Astrocyte (in vitro differentiated cells and primary cell): ENCODE data around the gene PTPRM. TPM values are rescaled to one million over a fixed set of nuclear protein-coding genes. Genes with fewer than 3 reads are reported as not detected.
A peak's percentile ranks its signal among the peaks of the same experiment; 100 is the strongest.

Experiments
- DNase-seq: peaks from one replicate; pipeline ENCODE4 v3.0.0-alpha.2; 2010; ENCODE audit warnings: low read depth
- FAIRE-seq: peaks from 2 replicates; lab custom pipeline; 2011; peaks lifted over from hg19 to GRCh38; lab: Jason Lieb, UNC
- H2AFZ ChIP-seq: 2 replicates; pipeline ENCODE4 v1.6.0; 2012; ENCODE audit warnings: low read depth, low read length, inconsistent platforms
- H3K27ac ChIP-seq: 2 replicates; pipeline ENCODE4 v1.5.1; 2011; ENCODE audit warnings: low read depth, low read length, inconsistent platforms
- H3K27me3 ChIP-seq: 2 replicates; pipeline ENCODE4 v1.6.0; 2011; ENCODE audit warnings: low read length, inconsistent platforms; ENCODE audit not compliant: insufficient read depth
- H3K36me3 ChIP-seq: 2 replicates; pipeline ENCODE4 v1.5.1; 2011; ENCODE audit warnings: low read length, inconsistent platforms; ENCODE audit not compliant: insufficient read depth
- H3K4me1 ChIP-seq: 2 replicates; pipeline ENCODE4 v1.5.1; 2011; ENCODE audit warnings: low read length, inconsistent platforms; ENCODE audit not compliant: insufficient read depth
- H3K4me2 ChIP-seq: 2 replicates; pipeline ENCODE4 v1.6.0; 2012; ENCODE audit warnings: low read length, inconsistent platforms
- H3K4me3 ChIP-seq: 2 replicates; pipeline ENCODE4 v1.5.1; 2011; ENCODE audit warnings: low read depth, mild to moderate bottlenecking, low read length, inconsistent platforms; ENCODE audit not compliant: insufficient read depth
- H3K79me2 ChIP-seq: 2 replicates; pipeline ENCODE4 v1.6.0; 2012; ENCODE audit warnings: mild to moderate bottlenecking, low read length, inconsistent platforms; ENCODE audit not compliant: insufficient read depth
- H3K9ac ChIP-seq: 2 replicates; pipeline ENCODE4 v1.6.0; 2012; ENCODE audit warnings: mild to moderate bottlenecking, low read length, inconsistent platforms
- H3K9me3 ChIP-seq: 2 replicates; pipeline ENCODE4 v1.5.1; 2012; ENCODE audit warnings: low read depth, mild to moderate bottlenecking, low read length, inconsistent platforms; ENCODE audit not compliant: insufficient read depth
- H4K20me1 ChIP-seq: 2 replicates; pipeline ENCODE4 v1.6.0; 2012; ENCODE audit warnings: low read length, inconsistent platforms; ENCODE audit not compliant: insufficient read depth
- H3K27ac Mint-ChIP-seq: one replicate; pipeline ENCODE4 v1.8.0; 2021; ENCODE audit warnings: mild to moderate bottlenecking, mixed read lengths; ENCODE audit not compliant: unreplicated experiment
- H3K27me3 Mint-ChIP-seq: one replicate; pipeline ENCODE4 v1.8.0; 2021; ENCODE audit warnings: low read depth, mixed read lengths; ENCODE audit not compliant: unreplicated experiment
- H3K36me3 Mint-ChIP-seq: one replicate; pipeline ENCODE4 v1.8.0; 2021; ENCODE audit warnings: low read depth, mixed read lengths; ENCODE audit not compliant: unreplicated experiment
- H3K4me1 Mint-ChIP-seq: one replicate; pipeline ENCODE4 v1.8.0; 2021; ENCODE audit warnings: low read depth, mixed read lengths; ENCODE audit not compliant: unreplicated experiment
- H3K4me3 Mint-ChIP-seq: one replicate; pipeline ENCODE4 v1.8.0; 2021; ENCODE audit warnings: mild to moderate bottlenecking, moderate library complexity, mixed read lengths; ENCODE audit not compliant: unreplicated experiment
- H3K9me3 Mint-ChIP-seq: one replicate; pipeline ENCODE4 v1.8.0; 2021; ENCODE audit warnings: mild to moderate bottlenecking, mixed read lengths; ENCODE audit not compliant: unreplicated experiment
- EZH2 ChIP-seq: IDR thresholded peaks from 2 replicates; pipeline ENCODE4 v1.6.1; 2012; ENCODE audit warnings: mild to moderate bottlenecking, low read length, inconsistent platforms; ENCODE audit not compliant: insufficient read depth
- total RNA-seq: library from RNA; stranded (reverse); gene quantifications from 2 replicates; pipeline ENCODE4 v1.2.1, GENCODE V29; 2021
- TF ChIP-seq, protein P1 (sequence below): IDR thresholded peaks from 2 replicates; pipeline ENCODE4 v1.5.1; 2011; ENCODE audit warnings: low read depth, mild to moderate bottlenecking, inconsistent platforms, low read length, moderate library complexity; ENCODE audit not compliant: insufficient read depth

The PTPRM gene
- total RNA-seq, 1 donor from 2014 or later, result 59.6 TPM

DNA sequence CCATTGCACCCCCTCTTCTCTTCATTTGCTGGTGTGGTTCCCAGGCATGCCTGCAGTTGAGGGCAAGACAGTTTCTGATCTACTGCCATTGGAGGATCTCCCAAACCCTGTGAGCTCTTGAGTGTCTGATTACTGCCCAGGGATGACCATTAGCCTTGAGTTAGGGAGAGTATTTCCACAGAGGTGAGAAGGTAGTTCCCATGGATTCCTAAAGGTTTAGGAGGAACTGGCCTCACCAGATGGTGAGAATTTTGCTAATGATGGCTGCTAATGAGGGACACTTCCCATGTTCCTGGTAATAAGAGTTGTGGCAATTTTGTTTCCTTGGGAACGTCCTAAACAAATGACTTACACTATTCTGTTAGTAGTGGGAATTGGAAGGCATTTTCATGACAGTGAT lies 42.5 kb downstream of the PTPRM start:
- peak overlapping the region; percentile 70 for H3K4me2 ChIP-seq
- TF ChIP-seq, protein P1, sequence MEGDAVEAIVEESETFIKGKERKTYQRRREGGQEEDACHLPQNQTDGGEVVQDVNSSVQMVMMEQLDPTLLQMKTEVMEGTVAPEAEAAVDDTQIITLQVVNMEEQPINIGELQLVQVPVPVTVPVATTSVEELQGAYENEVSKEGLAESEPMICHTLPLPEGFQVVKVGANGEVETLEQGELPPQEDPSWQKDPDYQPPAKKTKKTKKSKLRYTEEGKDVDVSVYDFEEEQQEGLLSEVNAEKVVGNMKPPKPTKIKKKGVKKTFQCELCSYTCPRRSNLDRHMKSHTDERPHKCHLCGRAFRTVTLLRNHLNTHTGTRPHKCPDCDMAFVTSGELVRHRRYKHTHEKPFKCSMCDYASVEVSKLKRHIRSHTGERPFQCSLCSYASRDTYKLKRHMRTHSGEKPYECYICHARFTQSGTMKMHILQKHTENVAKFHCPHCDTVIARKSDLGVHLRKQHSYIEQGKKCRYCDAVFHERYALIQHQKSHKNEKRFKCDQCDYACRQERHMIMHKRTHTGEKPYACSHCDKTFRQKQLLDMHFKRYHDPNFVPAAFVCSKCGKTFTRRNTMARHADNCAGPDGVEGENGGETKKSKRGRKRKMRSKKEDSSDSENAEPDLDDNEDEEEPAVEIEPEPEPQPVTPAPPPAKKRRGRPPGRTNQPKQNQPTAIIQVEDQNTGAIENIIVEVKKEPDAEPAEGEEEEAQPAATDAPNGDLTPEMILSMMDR, result no peak
- no peak for TF ChIP-seq EZH2
- no peaks in the 10 kb centered on the region for H3K27me3 ChIP-seq
- no peak for FAIRE-seq
- no peak overlapping the region for H2AFZ ChIP-seq
- Mint-ChIP-seq H3K4me1 (peaks cover 25% of the 10 kb centered on the region), H3K27me3 (no peaks in the 10 kb centered on the region), H3K36me3 (peaks cover 3% of the 10 kb centered on the region), H3K9me3 (no peaks in the 10 kb centered on the region), H3K4me3 (no peak overlapping the region), H3K27ac (peak overlapping the region; percentile 43)
- no peaks in the 10 kb centered on the region for H3K9me3 ChIP-seq
- peaks cover 70% of the 10 kb centered on the region for H3K79me2 ChIP-seq
- no peak for DNase-seq
- H3K36me3 ChIP-seq, result no peaks in the 10 kb centered on the region
- peak overlapping the region; percentile 73 for H3K27ac ChIP-seq
- no peak overlapping the region for H3K4me3 ChIP-seq
- no peaks in the 10 kb centered on the region for H4K20me1 ChIP-seq
- peaks cover 29% of the 10 kb centered on the region for H3K4me1 ChIP-seq
- H3K9ac ChIP-seq, result peak overlapping the region; percentile 67

DNA sequence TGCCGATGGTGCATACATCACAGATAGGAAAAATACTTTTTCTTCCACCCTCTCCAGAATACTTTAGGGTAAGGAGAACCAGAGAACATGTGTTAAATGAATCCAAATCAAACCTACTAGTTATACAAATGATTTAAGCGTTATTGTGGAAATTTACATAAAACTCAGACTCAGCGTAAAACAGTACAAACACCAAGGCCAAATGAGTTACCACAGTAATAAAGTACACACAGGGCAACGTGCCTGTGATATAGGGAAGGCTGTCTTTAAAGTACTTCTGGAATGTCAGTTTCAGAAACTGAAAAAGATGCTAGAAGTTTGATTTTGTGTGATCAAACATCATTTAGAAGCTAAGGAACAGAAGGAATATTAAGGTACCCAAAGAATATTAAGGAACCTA lies 46.9 kb downstream of the PTPRM start:
- Histone ChIP-seq H3K9ac (no peak overlapping the region), H3K4me2 (no peak overlapping the region), H3K4me3 (no peak overlapping the region), H3K4me1 (peaks cover 34% of the 10 kb centered on the region), H4K20me1 (no peaks in the 10 kb centered on the region), H3K36me3 (no peaks in the 10 kb centered on the region), H3K79me2 (peaks cover 64% of the 10 kb centered on the region), H3K9me3 (no peaks in the 10 kb centered on the region), H2AFZ (no peak overlapping the region), H3K27me3 (no peaks in the 10 kb centered on the region), H3K27ac (no peak overlapping the region)
- Mint-ChIP-seq H3K27me3 (no peaks in the 10 kb centered on the region), H3K9me3 (no peaks in the 10 kb centered on the region), H3K4me3 (no peak overlapping the region), H3K27ac (no peak overlapping the region), H3K4me1 (peaks cover 27% of the 10 kb centered on the region), H3K36me3 (peaks cover 1% of the 10 kb centered on the region)
- no peak for TF ChIP-seq EZH2
- TF ChIP-seq, protein P1, result no peak
- FAIRE-seq, result no peak
- no peak for DNase-seq

DNA sequence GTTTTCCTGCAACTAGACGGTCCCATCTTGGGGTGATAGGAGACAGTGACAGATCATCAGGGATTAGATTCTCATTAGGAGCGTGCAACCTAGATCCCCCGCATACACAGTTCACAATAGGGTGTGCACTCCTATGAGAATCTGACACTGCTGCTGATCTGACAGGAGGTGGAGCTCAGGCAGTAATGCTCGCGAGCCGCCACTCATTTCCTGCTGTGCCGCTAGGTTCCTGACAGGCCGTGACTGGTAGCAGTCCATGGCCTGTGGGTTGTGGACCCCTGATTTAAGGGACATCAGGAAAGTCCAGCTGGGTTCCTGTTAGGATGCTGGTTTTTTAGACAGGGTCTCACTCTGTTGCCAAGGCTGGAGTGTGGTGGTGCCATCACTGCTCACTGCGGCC lies 48.7 kb downstream of the PTPRM start:
- Histone ChIP-seq H3K4me1 (peaks cover 33% of the 10 kb centered on the region), H4K20me1 (no peaks in the 10 kb centered on the region), H3K9me3 (no peaks in the 10 kb centered on the region), H3K9ac (no peak overlapping the region), H3K27ac (no peak overlapping the region), H3K36me3 (no peaks in the 10 kb centered on the region), H3K79me2 (peaks cover 65% of the 10 kb centered on the region), H2AFZ (no peak overlapping the region), H3K27me3 (no peaks in the 10 kb centered on the region), H3K4me3 (no peak overlapping the region), H3K4me2 (no peak overlapping the region)
- Mint-ChIP-seq H3K27me3 (no peaks in the 10 kb centered on the region), H3K4me3 (no peak overlapping the region), H3K9me3 (no peaks in the 10 kb centered on the region), H3K4me1 (peaks cover 21% of the 10 kb centered on the region), H3K27ac (no peak overlapping the region), H3K36me3 (peaks cover 1% of the 10 kb centered on the region)
- DNase-seq (no peak), FAIRE-seq (no peak)
- TF ChIP-seq EZH2, result no peak
- TF ChIP-seq, protein P1, result no peak
